ENCODE data around the gene ZNF697.

DNA sequence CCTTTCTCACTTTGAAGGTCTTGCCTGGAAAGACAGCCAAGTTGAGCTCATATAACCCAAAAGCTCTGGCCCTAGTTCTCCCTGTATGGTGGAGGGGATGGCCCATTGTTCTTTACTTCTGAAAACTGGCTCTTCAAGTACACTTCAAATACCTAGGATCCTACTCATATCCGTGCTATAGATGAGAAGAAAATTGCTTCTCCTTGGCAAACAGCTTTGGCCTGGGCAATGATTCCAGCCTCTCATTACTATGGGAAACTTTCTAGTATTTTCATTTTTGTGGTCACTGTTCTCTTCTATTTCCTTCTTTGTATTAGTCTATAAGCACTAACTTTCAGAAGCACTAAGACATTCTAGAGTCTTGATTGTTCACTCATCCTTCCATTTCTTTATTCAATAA is 53.7 kb downstream of the ZNF697 start:
- TF ChIP-seq NFIC (IDR thresholded peaks at IDR 0.05; ENCODE audit: low read depth, low read length) (no peak), EZH2 (IDR thresholded peaks at IDR 0.05; ENCODE audit: borderline replicate concordance, control insufficient read depth, low read depth, low read length) (no peak), IKZF1 (conservative IDR thresholded peaks at IDR 0.05) (no peak), RCOR1 (conservative IDR thresholded peaks at IDR 0.05; ENCODE audit: low read depth, low read length) (no peak), HCFC1 (IDR thresholded peaks at IDR 0.05; ENCODE audit: low read length) (no peak), POLR2A (IDR thresholded peaks at IDR 0.05; ENCODE audit: low read depth, low read length) (no peak), POLR2AphosphoS5 (IDR thresholded peaks at IDR 0.05; ENCODE audit: low read length) (no peak), SMAD1 (IDR thresholded peaks at IDR 0.05; ENCODE audit: low read depth, partially characterized antibody) (no peak), SPI1 (IDR thresholded peaks at IDR 0.05; ENCODE audit: borderline replicate concordance, insufficient read depth, low read depth, low read length) (no peak)

All from GM12878 (cell line).